H1 (cell line): ENCODE measurements around the gene DENND1A. TPM values are rescaled to one million over a fixed set of nuclear protein-coding genes. Genes with fewer than 3 reads are reported as not detected.

Experiments used
- CTCF ChIA-PET: fragments of 300-600 bp; sonication (Branson Sonifier 250); formaldehyde crosslinking; loops from one replicate; lab custom pipeline; 2021; ENCODE audit not compliant: partially characterized antibody; lab: Charles Lee
- POLR2A ChIA-PET: fragments of 300-600 bp; sonication (Branson Sonifier 250); formaldehyde crosslinking; loops from one replicate; lab custom pipeline; 2021; ENCODE audit warnings: inconsistent platforms; ENCODE audit not compliant: partially characterized antibody; lab: Charles Lee
- DNase-seq, 2 experiments: peaks; one replicate each; pipeline versions ENCODE4 v3.0.0 to v3.0.0-alpha.2; 2010 to 2022; ENCODE audit warnings: low spot score in 2 of 2, low read depth in 1 of 2, mixed read lengths in 1 of 2
- FAIRE-seq: peaks from 2 replicates; lab custom pipeline; 2011; peaks lifted over from hg19 to GRCh38; lab: Jason Lieb, UNC
- H2AFZ ChIP-seq: 2 replicates; pipeline ENCODE4 v1.8.1; 2012; ENCODE audit warnings: low read length, inconsistent platforms
- H2AK5ac ChIP-seq: 2 replicates; pipeline ENCODE4 v1.6.1; 2013; ENCODE audit warnings: low read depth, low read length
- H2BK120ac ChIP-seq: replicated peaks from 2 replicates; pipeline ENCODE3; 2013; ENCODE audit warnings: low read depth, low read length, inconsistent platforms
- H2BK12ac ChIP-seq: 2 replicates; pipeline ENCODE4 v1.6.1; 2013; ENCODE audit warnings: low read depth, low read length
- H2BK15ac ChIP-seq: 2 replicates; pipeline ENCODE4 v1.6.1; 2013; ENCODE audit warnings: low read length
- H2BK20ac ChIP-seq: 2 replicates; pipeline ENCODE4 v1.6.1; 2013; ENCODE audit warnings: low read length
- H2BK5ac ChIP-seq: 2 replicates; pipeline ENCODE4 v1.6.1; 2013; ENCODE audit warnings: low read depth, low read length
- H3K14ac ChIP-seq: 2 replicates; pipeline ENCODE4 v1.6.1; 2013; ENCODE audit warnings: inconsistent platforms; ENCODE audit not compliant: insufficient read length
- H3K18ac ChIP-seq: 2 replicates; pipeline ENCODE4 v1.6.1; 2013; ENCODE audit warnings: low read length; ENCODE audit errors: extremely low read depth
- H3K23ac ChIP-seq: 2 replicates; pipeline ENCODE4 v1.6.1; 2013; ENCODE audit warnings: inconsistent platforms; ENCODE audit not compliant: insufficient read length
- H3K23me2 ChIP-seq: 2 replicates; pipeline ENCODE4 v1.6.1; 2013; ENCODE audit warnings: low read depth, low read length
- H3K27ac ChIP-seq: 2 replicates; pipeline ENCODE4 v1.6.1; 2011; ENCODE audit warnings: low read depth, low read length, inconsistent platforms
- H3K27me3 ChIP-seq, 4 experiments: replicated peaks in 1 of 4; 1 replicate in 1 of 4; 2 replicates in 3 of 4; pipeline versions ENCODE4 v1.6.1 to v1.8.1; 2011 to 2013; ENCODE audit warnings: low read length in 3 of 4, mild to moderate bottlenecking in 3 of 4, inconsistent platforms in 2 of 4, mixed read lengths in 2 of 4, moderate library complexity in 1 of 4; ENCODE audit not compliant: control insufficient read depth in 3 of 4, insufficient read depth in 3 of 4; ENCODE audit errors: extremely low read depth in 1 of 4
- H3K36me3 ChIP-seq, 4 experiments: 2 replicates each; pipeline versions ENCODE4 v1.6.1 to v1.8.1; 2011 to 2013; ENCODE audit warnings: mild to moderate bottlenecking in 4 of 4, low read length in 3 of 4, moderate library complexity in 2 of 4, control low read depth in 1 of 4, inconsistent platforms in 1 of 4; ENCODE audit not compliant: insufficient read depth in 4 of 4, control insufficient read depth in 2 of 4
- H3K4ac ChIP-seq: replicated peaks from 2 replicates; pipeline ENCODE3; 2013; ENCODE audit warnings: low read length, low read depth, mixed read lengths, inconsistent platforms; ENCODE audit not compliant: insufficient read length
- H3K4me1 ChIP-seq, 4 experiments: replicated peaks in 1 of 4; 1 replicate in 1 of 4; 2 replicates in 3 of 4; pipeline versions ENCODE4 v1.6.1 to v1.8.1; 2011 to 2013; ENCODE audit warnings: low read length in 3 of 4, inconsistent platforms in 2 of 4, mixed read lengths in 1 of 4; ENCODE audit not compliant: insufficient read depth in 4 of 4, control insufficient read depth in 3 of 4
- H3K4me2 ChIP-seq, 2 experiments: 2 replicates each; pipeline versions ENCODE4 v1.6.1 to v1.8.1; 2011 to 2013; ENCODE audit warnings: low read depth in 2 of 2, low read length in 2 of 2, control low read depth in 1 of 2, inconsistent platforms in 1 of 2, mild to moderate bottlenecking in 1 of 2; ENCODE audit not compliant: insufficient read depth in 1 of 2
- H3K4me3 ChIP-seq, 4 experiments: fragments of 200-600, 300-600 bp in 1 of 4; sonication (generic), shearing (Covaris generic), sonication (Bioruptor Twin) in 1 of 4; 2 replicates each; pipeline versions ENCODE4 v1.5.1 to v1.8.1; 2011 to 2016; ENCODE audit warnings: low read length in 4 of 4, low read depth in 3 of 4, control low read depth in 2 of 4, inconsistent platforms in 2 of 4, mild to moderate bottlenecking in 2 of 4, mixed read lengths in 1 of 4, moderate library complexity in 1 of 4; ENCODE audit not compliant: insufficient read depth in 2 of 4; ENCODE audit errors: extremely low read depth in 1 of 4
- H3K56ac ChIP-seq: replicated peaks from 2 replicates; pipeline ENCODE3; 2013; ENCODE audit warnings: low read depth, mild to moderate bottlenecking, mixed read lengths, low read length, inconsistent platforms; ENCODE audit not compliant: insufficient read length
- H3K79me1 ChIP-seq: 2 replicates; pipeline ENCODE4 v1.6.1; 2013; ENCODE audit warnings: low read depth, low read length, control low read depth
- H3K79me2 ChIP-seq, 2 experiments: 2 replicates each; pipeline versions ENCODE4 v1.6.1 to v1.8.1; 2012 to 2013; ENCODE audit warnings: low read length in 2 of 2, mild to moderate bottlenecking in 2 of 2, inconsistent platforms in 1 of 2; ENCODE audit not compliant: insufficient read depth in 2 of 2, control insufficient read depth in 1 of 2
- H3K9ac ChIP-seq, 4 experiments: replicated peaks in 1 of 4; 1 replicate in 1 of 4; 2 replicates in 3 of 4; pipeline versions ENCODE4 v1.6.1 to v1.8.1; 2011 to 2013; ENCODE audit warnings: low read depth in 3 of 4, low read length in 3 of 4, control low read depth in 2 of 4, mild to moderate bottlenecking in 2 of 4, moderate library complexity in 2 of 4, inconsistent platforms in 1 of 4; ENCODE audit errors: extremely low read depth in 1 of 4
- H3K9me3 ChIP-seq, 2 experiments: 2 replicates each; pipeline versions ENCODE4 v1.6.1 to v1.8.1; 2012 to 2013; ENCODE audit warnings: mild to moderate bottlenecking in 2 of 2, moderate library complexity in 2 of 2, control low read depth in 1 of 2, inconsistent platforms in 1 of 2, low read depth in 1 of 2, low read length in 1 of 2, mixed read lengths in 1 of 2; ENCODE audit not compliant: insufficient read depth in 2 of 2
- H4K20me1 ChIP-seq, 2 experiments: replicated peaks in 1 of 2; 2 replicates each; pipeline versions ENCODE3 to v1.8.1; 2011 to 2013; ENCODE audit warnings: inconsistent platforms in 2 of 2, low read length in 2 of 2, mild to moderate bottlenecking in 1 of 2; ENCODE audit not compliant: insufficient read depth in 2 of 2, control insufficient read depth in 1 of 2
- H4K5ac ChIP-seq: 2 replicates; pipeline ENCODE4 v1.6.1; 2013; ENCODE audit warnings: low read length, low read depth, mixed read lengths, inconsistent platforms; ENCODE audit not compliant: insufficient read length
- H4K8ac ChIP-seq: 2 replicates; pipeline ENCODE4 v1.8.0; 2013; ENCODE audit warnings: mild to moderate bottlenecking, moderate library complexity, low read length, inconsistent platforms; ENCODE audit not compliant: insufficient read depth; ENCODE audit errors: extremely low read depth
- H4K91ac ChIP-seq: replicated peaks from 2 replicates; pipeline ENCODE3; 2013; ENCODE audit warnings: low read length, mixed read lengths, inconsistent platforms; ENCODE audit not compliant: insufficient read length
- WGBS, 2 experiments: shearing (Covaris generic) in 1 of 2; methylation state at CpG; one replicate each; pipeline versions ENCODE4 v1.1.6 to v1.1.7; 2013 to 2015; ENCODE audit warnings: low lambda C conversion rate in 2 of 2, mixed read lengths in 2 of 2, inconsistent platforms in 1 of 2, low coverage in 1 of 2, missing lambda C conversion rate in 1 of 2; ENCODE audit not compliant: insufficient replicate concordance in 2 of 2, insufficient coverage in 1 of 2, insufficient read length in 1 of 2; ENCODE audit errors: extremely low coverage in 1 of 2, missing lambda C conversion rate in 1 of 2; 5-methylcytosine and 5-hydroxymethylcytosine counted together
- polyA plus RNA-seq, 7 experiments: library from polyadenylated mRNA; depleted of rRNA in 3 of 7; stranded (reverse) in 5 of 7; unstranded in 2 of 7; fragments of >200 nt in 5 of 7; fragments of 200-250 nt in 2 of 7; gene quantifications; 1 replicate in 5 of 7; 2 replicates in 1 of 7; 4 replicates in 1 of 7; pipeline versions ENCODE4 v1.2.1 to v1.2.3, GENCODE V29; 2011 to 2013; ENCODE audit warnings: missing spikeins in 2 of 7, mixed read lengths in 2 of 7
- total RNA-seq: library from RNA; stranded (reverse); fragmentation: NEBNext Ultra II Directional; extraction: Animal tissue kit (Norgen Biotek cat#: 25700); gene quantifications from 2 replicates; pipeline ENCODE4 v1.2.1, GENCODE V29; 2021

Gene DENND1A
- total and polyA plus RNA-seq, 2 of the 8 experiments (the other 6 are each of a cell fraction or from before 2014, with no cell fraction given), result 24.1 to 26.4 TPM

DNA sequence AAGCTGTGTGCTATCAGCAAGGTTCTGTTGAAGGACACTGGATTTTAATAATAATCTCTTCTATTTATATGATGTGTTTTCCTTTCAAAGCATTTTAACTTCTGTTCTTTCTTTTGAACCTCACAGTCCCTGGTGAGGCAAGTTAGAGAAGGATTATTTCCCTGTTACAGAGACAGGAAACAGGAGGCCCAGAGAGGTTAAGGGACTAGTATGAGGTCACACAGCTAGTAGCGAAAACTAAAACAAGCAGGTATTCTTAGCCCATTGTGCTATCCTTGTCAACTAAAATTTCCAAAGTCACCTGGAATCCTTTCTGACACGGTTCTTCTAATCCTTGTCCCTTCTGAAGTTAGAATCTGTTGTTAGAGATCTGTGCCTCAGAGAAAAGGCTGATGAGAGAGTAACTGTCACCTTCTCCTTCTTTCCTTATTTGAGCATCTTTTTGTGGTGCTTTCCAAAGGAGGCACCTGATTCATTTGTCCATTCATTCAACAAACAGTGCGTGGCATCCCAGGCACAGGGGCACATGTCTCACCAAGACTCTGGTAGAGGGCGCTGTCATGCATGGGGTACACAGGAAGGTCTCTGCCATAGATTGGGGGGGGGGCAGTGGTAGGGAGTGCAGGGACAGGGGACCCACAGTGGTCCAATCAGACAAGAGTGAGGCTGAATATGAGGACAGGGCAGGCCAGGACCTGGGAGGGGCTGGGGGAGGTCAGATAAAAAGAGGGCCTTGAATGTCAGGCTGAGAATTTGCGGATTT, 512.5 kb downstream of the DENND1A start:
- Histone ChIP-seq H3K23me2 (no peaks in the 10 kb centered on the region), H4K91ac (no peak overlapping the region), H2BK5ac (no peak overlapping the region), H2BK20ac (no peak overlapping the region), H3K18ac (no peak overlapping the region), H3K56ac (no peak overlapping the region), H3K4me3 (no peak overlapping the region), H2BK15ac (no peak overlapping the region), H3K4me2 (no peak overlapping the region), H3K4me1 (peaks cover 5 to 14% (median 8%) of the 10 kb centered on the region in 4 experiments), H2AK5ac (no peak overlapping the region), H3K79me1 (no peaks in the 10 kb centered on the region), H2AFZ (no peak overlapping the region), H3K23ac (no peak overlapping the region), H2BK12ac (no peak overlapping the region), H3K14ac (no peak overlapping the region), H3K27ac (no peak overlapping the region), H3K9ac (no peak overlapping the region), H4K8ac (no peak overlapping the region), H4K5ac (no peak overlapping the region), H3K79me2 (no peaks in the 10 kb centered on the region), H3K9me3 (no peaks in the 10 kb centered on the region), H2BK120ac (no peak overlapping the region), H4K20me1 (no peaks in the 10 kb centered on the region), H3K27me3 (no peaks in the 10 kb centered on the region), H3K36me3 (no peaks in the 10 kb centered on the region), H3K4ac (no peak overlapping the region)
- DNase-seq, result no peak
- POLR2A ChIA-PET, result no interaction called here
- CTCF ChIA-PET, result interaction anchor here (0.7 to 2.8 kb wide), 8 partner anchors 14 to 261 kb away, joined by 3 to 13 read pairs (median 5); no protein-coding TSS in a partner anchor
- 89% methylated on average over 5 of the region's 5 CpGs; no CpG with 5 or more reads in 1 of the 2 experiments for WGBS, 2 experiments
- FAIRE-seq, result no peak
